AG10803 (cell line): ENCODE measurements around the gene CROCC.
"Not testable (repeated sequence)": the region's sequence is repeated elsewhere in the genome, so short reads cannot be mapped to it uniquely, and the experiment has no call there.

ENCODE experiments used
- DNase-seq: peaks from one replicate; pipeline ENCODE4 v3.0.0; 2010; ENCODE audit warnings: low read depth
- H3K4me3 ChIP-seq: 2 replicates; pipeline ENCODE4 v1.5.1; 2011; ENCODE audit warnings: mild to moderate bottlenecking, low read length, control low read depth
- CTCF ChIP-seq: conservative IDR thresholded peaks from 2 replicates; pipeline ENCODE4 v1.5.1; 2011; ENCODE audit warnings: mild to moderate bottlenecking, low read length, control low read depth, inconsistent platforms

Gene CROCC

GRCh38 chr1:16886860-16887605 is 34.7 kb upstream of the CROCC start:
- no peak for DNase-seq
- no peak overlapping the region for H3K4me3 ChIP-seq
- TF ChIP-seq CTCF = no peak

GRCh38 chr1:16888860-16889816 is 32.6 kb upstream of the CROCC start:
- TF ChIP-seq CTCF = no peak; the same call in 1 of the 2 replicates
- DNase-seq = peak; percentile 69
- peak overlapping the region; percentile 67 for H3K4me3 ChIP-seq

DNA sequence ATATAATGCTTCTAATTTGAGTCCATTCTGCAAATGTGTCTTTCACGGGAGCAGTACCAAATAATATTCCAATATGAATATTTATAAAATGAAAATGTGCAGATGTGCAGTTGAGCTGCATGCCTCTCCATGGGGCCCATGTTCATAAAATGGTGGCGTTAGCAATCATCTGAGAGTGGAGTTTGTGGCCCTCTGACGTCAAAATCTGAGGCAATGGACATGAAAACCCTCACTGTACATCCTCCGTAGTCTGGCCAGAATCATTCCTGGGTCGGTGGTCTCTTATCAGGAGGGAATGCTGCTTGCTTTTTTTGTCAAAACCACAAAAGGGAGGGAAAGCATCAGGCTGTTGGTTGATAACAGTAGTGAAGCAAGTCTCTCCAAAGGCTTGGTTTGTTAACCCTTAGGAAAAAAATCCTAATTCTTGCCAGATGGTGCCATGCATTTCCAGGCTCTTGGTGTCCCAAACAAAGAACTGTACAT is 31.2 kb upstream of the CROCC start:
- DNase-seq, H3K4me3 ChIP-seq: not testable (repeated sequence)

GRCh38 chr1:16891057-16891456 is 30.7 kb upstream of the CROCC start:
- DNase-seq, H3K4me3 ChIP-seq: not testable (repeated sequence)

DNA sequence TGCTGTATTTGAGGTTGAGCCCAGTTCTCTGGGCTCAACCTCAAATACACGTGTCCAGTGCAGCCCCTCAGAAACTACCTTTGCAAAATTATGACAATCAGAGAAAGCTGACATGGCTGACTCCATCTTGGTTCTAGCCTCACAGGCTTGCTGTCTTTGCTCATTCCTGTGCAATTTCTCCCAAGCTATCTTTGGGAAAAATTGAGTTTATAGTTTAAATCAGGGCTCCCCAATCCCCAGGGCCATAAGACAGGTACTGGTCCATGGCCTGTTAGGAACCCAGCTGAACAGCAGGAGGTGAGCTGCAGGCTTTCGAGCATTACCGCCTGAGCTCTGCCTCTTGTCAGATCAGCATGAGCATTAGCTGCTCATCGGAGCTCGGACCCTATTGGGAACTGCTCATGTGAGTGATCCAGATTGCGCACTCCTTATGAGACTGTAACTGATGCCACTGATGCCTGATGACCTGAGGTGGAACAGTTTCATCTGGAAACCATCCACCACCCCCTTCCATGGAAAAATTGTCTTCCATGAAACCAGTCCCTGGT is 28.7 kb upstream of the CROCC start:
- not testable (repeated sequence) for DNase-seq, H3K4me3 ChIP-seq

GRCh38 chr1:16893796-16894195 is 27.9 kb upstream of the CROCC start:
- not testable (repeated sequence) for H3K4me3 ChIP-seq, DNase-seq

DNA sequence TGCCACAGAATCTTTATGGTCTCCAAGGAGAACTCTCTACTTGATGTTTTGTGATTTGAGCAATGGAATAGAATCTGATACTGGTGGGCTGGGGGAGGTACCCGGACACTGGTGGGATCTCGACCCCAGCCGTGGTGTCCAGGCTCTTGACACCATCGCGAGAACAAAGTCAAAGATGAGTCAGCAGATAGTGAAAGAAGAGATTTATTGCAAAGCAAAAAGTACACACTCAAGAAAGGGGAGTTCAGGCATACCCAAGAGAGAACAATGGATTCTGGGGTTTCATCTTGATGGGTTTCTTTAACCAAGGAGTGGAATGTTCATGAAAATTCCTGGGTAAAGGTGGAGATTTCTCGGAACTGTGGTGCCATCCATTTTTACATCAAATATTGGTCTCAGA is 27.4 kb upstream of the CROCC start:
- not testable (repeated sequence) for H3K4me3 ChIP-seq, DNase-seq

- not testable (repeated sequence) for DNase-seq
- peak overlapping the region; percentile 41 for H3K4me3 ChIP-seq
Measured at GRCh38 chr1:16895233-16895597, 26.5 kb upstream of the CROCC start.

GRCh38 chr1:16895598-16896315 is 26.0 kb upstream of the CROCC start, which contains the start of gene RNU1-2:
RNU1-2 (plus strand) TSS chr1:16895980.
- DNase-seq = peak; percentile 100
- H3K4me3 ChIP-seq = peak within 1 kb of the TSS; percentile 44

- peak overlapping the region; percentile 35 for H3K4me3 ChIP-seq
- DNase-seq = peak; percentile 86
Measured at GRCh38 chr1:16896316-16897055, 25.2 kb upstream of the CROCC start.

DNA sequence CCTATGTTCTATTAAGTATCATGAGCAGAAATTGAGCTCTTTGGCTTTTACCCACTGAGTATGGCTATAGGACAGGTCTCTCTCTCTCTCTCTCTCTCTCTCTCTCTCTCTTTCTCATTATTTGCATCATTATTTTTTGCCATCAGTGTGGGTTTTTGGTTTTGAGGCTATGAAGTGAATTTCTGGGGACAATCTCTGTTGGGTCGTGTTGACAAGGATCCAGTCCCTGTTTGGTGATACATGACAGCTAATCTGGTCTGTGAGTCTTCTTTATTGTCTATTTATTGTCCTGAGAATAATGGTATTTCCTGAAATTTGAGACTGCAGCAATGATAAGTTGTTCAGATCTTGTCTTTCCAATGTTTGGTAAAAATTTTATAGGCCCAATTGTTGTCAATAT is 24.1 kb upstream of the CROCC start:
- H3K4me3 ChIP-seq, DNase-seq: not testable (repeated sequence)

- H3K4me3 ChIP-seq, DNase-seq: not testable (repeated sequence)
Measured at GRCh38 chr1:16898298-16898697, 23.4 kb upstream of the CROCC start.

DNA sequence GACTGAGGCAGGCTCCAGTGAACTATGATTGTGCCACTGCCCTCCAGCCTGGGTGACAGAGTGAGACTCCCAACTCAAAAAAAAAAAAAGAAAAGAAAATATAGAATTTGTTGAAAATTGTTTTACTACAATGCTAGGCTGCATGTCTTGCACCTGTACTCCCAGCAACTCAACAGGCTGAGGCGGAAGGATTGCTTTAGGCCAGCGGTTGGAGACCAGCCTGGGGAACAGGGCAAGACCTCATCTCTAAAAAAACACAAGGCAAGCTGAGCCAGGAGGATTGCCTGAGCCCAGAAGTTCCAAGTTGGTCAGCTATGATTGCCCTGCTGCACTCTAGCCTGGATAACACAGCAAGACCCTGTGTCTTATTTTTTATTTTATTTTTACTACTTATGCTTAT is 22.7 kb upstream of the CROCC start:
- H3K4me3 ChIP-seq, DNase-seq: not testable (repeated sequence)
